Prostate gland (tissue), 2 donors: Measurements from ENCODE around the gene CD164L2. TPM values are rescaled to one million over a fixed set of nuclear protein-coding genes. Genes with fewer than 3 reads are reported as not detected.
A peak's percentile ranks its signal among the peaks of the same experiment; 100 is the strongest.

Experiments
- DNase-seq: peaks from one replicate; pipeline ENCODE4 v3.0.0-alpha.2; 2019; ENCODE audit warnings: low spot score
- H3K27ac ChIP-seq, 2 donors: fragments of 200-600 bp; sonication (generic); 2 replicates each; pipeline ENCODE4 v1.5.1; 2017 to 2019
- H3K27me3 ChIP-seq: fragments of 200-600 bp; sonication (generic); replicated peaks from 2 replicates; pipeline ENCODE4 v1.5.1; 2019; ENCODE audit not compliant: insufficient read depth
- H3K36me3 ChIP-seq, 2 donors: fragments of 200-600 bp; sonication (generic); 1 replicate in 1 of 2; 2 replicates in 1 of 2; pipeline versions ENCODE4 v1.5.1 to v1.8.1; 2017 to 2019
- H3K4me1 ChIP-seq: fragments of 200-600 bp; sonication (generic); replicated peaks from 2 replicates; pipeline ENCODE4 v1.5.1; 2019
- H3K4me3 ChIP-seq, 2 donors: fragments of 200-600 bp; sonication (generic); 2 replicates each; pipeline ENCODE4 v1.5.1; 2017 to 2019
- H3K9me3 ChIP-seq: fragments of 200-600 bp; sonication (generic); 2 replicates; pipeline ENCODE4 v1.5.1; 2017
- CTCF ChIP-seq, 4 experiments: fragments of 200-600 bp in 2 of 4; fragments of 450-650 bp in 2 of 4; sonication (generic) in 2 of 4; IDR thresholded peaks; 1 replicate in 3 of 4; 2 replicates in 1 of 4; pipeline ENCODE4 v1.5.1; 2016 to 2019; ENCODE audit warnings: antibody characterized with exemption in 4 of 4, mild to moderate bottlenecking in 2 of 4, moderate library complexity in 2 of 4
- POLR2A ChIP-seq: fragments of 450-650 bp; IDR thresholded peaks from one replicate; pipeline ENCODE4 v1.6.1; 2016; ENCODE audit warnings: antibody characterized with exemption, mild to moderate bottlenecking
- POLR2AphosphoS5 ChIP-seq: sonication (generic); formaldehyde crosslinking; IDR thresholded peaks from one replicate; pipeline ENCODE4 v1.6.1; 2017; ENCODE audit warnings: antibody characterized with exemption
- WGBS: methylation state at CpG from one replicate; pipeline ENCODE4 v1.1.5; 2018; 5-methylcytosine and 5-hydroxymethylcytosine counted together
- intact Hi-C: fragments of 100-400 bp; cut with DNase I; formaldehyde crosslinking; loops from one replicate; pipeline ENCODE4 v1.14.2; 2022
- total RNA-seq, 2 donors: library from RNA; depleted of rRNA; stranded (reverse); fragments of >200 nt; gene quantifications; one replicate each; pipeline ENCODE4 v1.1.0, GENCODE V29; 2016

The CD164L2 gene
- total RNA-seq, 2 donors from 2014 or later, result 1.8 to 3.6 TPM

GRCh38 chr1:27367160-27367650 lies 15.9 kb downstream of the CD164L2 start:
- Histone ChIP-seq H3K4me1 (peaks cover 15% of the 10 kb centered on the region), H3K36me3 (peaks cover 0 to 12% of the 10 kb centered on the region in 2 donors), H3K4me3 (peak overlapping the region; percentile 66 to 74), H3K9me3 (no peaks in the 10 kb centered on the region), H3K27ac (peak overlapping the region; percentile 99), H3K27me3 (no peaks in the 10 kb centered on the region)
- intact Hi-C loops, result no loop called here
- TF ChIP-seq CTCF (IDR thresholded peaks at IDR 0.05) (no peak), POLR2A (no peak), POLR2AphosphoS5 (no peak)
- WGBS, result 27% methylated on average over 8 of the region's 8 CpGs
- no peak for DNase-seq

- TF ChIP-seq POLR2AphosphoS5 (peak; percentile 93), CTCF (IDR thresholded peaks at IDR 0.05) (peak in 3 of 4 experiments; percentile 10 to 59 (median 51)), POLR2A (peak; percentile 89)
These were observed 16.5 kb downstream of the CD164L2 start, which contains the start of gene MAP3K6 for GRCh38 chr1:27366411-27367159. MAP3K6 (minus strand) TSS chr1:27366961; CDS start chr1:27366597, 364 bp downstream.

DNA sequence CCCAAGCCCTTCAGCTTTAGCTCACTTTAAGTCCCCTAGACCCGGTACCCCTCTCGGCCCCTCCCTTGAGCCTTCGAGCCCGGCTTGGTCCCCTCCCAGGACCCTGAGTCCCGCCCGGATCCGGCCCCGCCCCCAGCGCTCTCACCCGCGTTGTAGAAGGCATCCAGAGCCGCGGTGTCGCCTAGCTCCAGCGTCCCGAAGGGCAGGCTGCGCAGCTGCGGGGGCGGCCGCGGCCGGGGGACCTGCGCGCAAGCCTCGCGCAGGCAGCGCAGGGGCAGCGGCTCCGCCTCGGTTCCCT lies 17.1 kb downstream of the CD164L2 start:
- H3K27ac ChIP-seq, result peak overlapping the region; percentile 99
- no peaks in the 10 kb centered on the region for H3K27me3 ChIP-seq
- peak; percentile 54 for TF ChIP-seq POLR2A
- TF ChIP-seq POLR2AphosphoS5, result no peak
- H3K9me3 ChIP-seq, result no peaks in the 10 kb centered on the region
- peak; percentile 81 for DNase-seq
- peaks cover 0 to 13% of the 10 kb centered on the region in 2 donors for H3K36me3 ChIP-seq
- WGBS, result 1% methylated on average over 14 of the region's 30 CpGs
- peaks cover 15% of the 10 kb centered on the region for H3K4me1 ChIP-seq
- H3K4me3 ChIP-seq, result peak overlapping the region; percentile 66 to 74
- intact Hi-C loops, result no loop called here

More at GRCh38 chr1:27366411-27367159, 16.5 kb downstream of the CD164L2 start, which contains the start of gene MAP3K6:
- peak; percentile 93 for DNase-seq
- Histone ChIP-seq H3K9me3 (no peaks in the 10 kb centered on the region), H3K4me3 (peak within 1 kb of the TSS; percentile 66 to 74), H3K27ac (peak within 1 kb of the TSS; percentile 99), H3K4me1 (peaks cover 15% of the 10 kb centered on the region), H3K36me3 (peaks cover 0 to 13% of the 10 kb centered on the region in 2 donors), H3K27me3 (no peaks in the 10 kb centered on the region)
- intact Hi-C loops, result no loop called here
- under 1% methylated on average over 25 of the region's 67 CpGs for WGBS

- Histone ChIP-seq H3K27me3 (no peaks in the 10 kb centered on the region), H3K9me3 (no peaks in the 10 kb centered on the region), H3K36me3 (peaks cover 0 to 13% of the 10 kb centered on the region in 2 donors), H3K4me3 (peak overlapping the region; percentile 66 to 74), H3K27ac (peak overlapping the region; percentile 99), H3K4me1 (peaks cover 15% of the 10 kb centered on the region)
- WGBS, result under 1% methylated on average over 38 of the region's 40 CpGs
- intact Hi-C loops, result no loop called here
- TF ChIP-seq POLR2AphosphoS5 (peak; percentile 56), POLR2A (peak; percentile 56), CTCF (IDR thresholded peaks at IDR 0.05) (no peak)
- peak; percentile 90 for DNase-seq
These were observed 17.6 kb downstream of the CD164L2 start for GRCh38 chr1:27365372-27366112.

- DNase-seq, result no peak
- Histone ChIP-seq H3K4me3 (peak overlapping the region in 1 of 2 donors; percentile 66), H3K27me3 (no peaks in the 10 kb centered on the region), H3K36me3 (peaks cover 0 to 13% of the 10 kb centered on the region in 2 donors), H3K9me3 (no peaks in the 10 kb centered on the region), H3K27ac (peak overlapping the region; percentile 99), H3K4me1 (peaks cover 15% of the 10 kb centered on the region)
- intact Hi-C loops, result no loop called here
- TF ChIP-seq POLR2AphosphoS5 (no peak), CTCF (IDR thresholded peaks at IDR 0.05) (no peak), POLR2A (no peak)
- 69% methylated on average over 11 of the region's 11 CpGs for WGBS
These were observed 18.3 kb downstream of the CD164L2 start for GRCh38 chr1:27364696-27365371.
